ENCODE data around the gene TRIM66. TPM values are rescaled to one million over a fixed set of nuclear protein-coding genes. Genes with fewer than 3 reads are reported as not detected.

Gene TRIM66
- polyA plus RNA-seq, 5 donors: 7.9 to 12.2 (median 9.1) TPM

DNA sequence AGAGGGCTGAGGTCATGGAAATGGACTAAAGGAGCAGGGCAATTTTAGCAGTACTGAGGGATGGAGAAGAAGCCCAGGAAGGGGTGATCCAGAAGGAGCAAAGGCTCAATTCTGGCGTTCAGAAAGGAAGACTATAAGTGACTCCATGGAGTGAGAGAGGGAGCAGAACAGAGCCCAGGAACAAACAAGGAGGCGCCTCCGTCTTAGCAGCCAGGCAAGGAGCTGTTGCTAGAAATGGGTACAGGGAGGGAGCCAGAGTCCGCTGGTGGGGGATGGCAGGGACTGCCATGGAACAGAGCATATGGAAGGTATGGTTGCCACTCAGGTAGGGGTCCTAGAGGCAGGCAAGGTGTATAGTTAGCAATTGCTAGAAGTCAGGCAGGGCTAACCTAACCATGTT, 68.0 kb downstream of the TRIM66 start:
- no peak for DNase-seq

DNA sequence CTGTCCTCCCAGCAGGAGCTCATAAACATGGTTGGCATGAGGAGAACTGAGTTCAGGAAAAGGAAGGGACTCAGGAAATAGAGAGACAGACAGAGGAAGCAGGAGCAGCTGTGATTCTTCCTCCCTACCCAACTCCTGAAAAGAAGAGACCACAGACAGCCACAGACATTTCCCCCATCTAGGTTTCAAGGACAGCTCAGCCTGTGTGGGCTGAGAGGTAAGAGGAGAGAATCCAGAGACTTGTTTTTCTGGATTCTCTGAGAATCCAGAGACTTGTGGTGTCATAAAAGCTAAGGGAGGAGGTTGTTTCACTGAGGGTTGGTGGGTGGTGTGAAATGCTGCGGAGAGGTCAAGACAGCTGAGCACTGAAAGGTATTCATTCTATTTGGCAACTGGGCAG, 69.4 kb downstream of the TRIM66 start:
- no peak for DNase-seq

DNA sequence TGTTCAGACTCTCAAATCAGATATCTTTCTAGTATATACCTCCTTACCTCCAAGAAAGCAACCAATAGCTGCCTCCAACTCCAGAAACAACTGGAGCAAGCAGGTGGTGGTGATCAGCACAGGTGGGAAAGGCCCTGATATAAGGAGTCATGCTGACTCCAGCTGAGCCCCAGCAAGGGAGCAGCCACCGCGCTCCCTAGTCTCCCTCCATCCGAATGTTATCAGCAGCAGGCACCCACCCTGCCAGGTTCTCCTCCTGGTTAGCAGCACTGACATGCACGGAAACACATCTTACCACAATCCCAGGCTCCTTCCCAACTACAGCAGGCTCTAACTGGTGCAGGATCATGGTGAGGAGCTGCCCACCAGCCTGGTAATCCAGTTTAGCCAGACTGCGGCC, 69.9 kb downstream of the TRIM66 start:
- no peak for DNase-seq

DNA sequence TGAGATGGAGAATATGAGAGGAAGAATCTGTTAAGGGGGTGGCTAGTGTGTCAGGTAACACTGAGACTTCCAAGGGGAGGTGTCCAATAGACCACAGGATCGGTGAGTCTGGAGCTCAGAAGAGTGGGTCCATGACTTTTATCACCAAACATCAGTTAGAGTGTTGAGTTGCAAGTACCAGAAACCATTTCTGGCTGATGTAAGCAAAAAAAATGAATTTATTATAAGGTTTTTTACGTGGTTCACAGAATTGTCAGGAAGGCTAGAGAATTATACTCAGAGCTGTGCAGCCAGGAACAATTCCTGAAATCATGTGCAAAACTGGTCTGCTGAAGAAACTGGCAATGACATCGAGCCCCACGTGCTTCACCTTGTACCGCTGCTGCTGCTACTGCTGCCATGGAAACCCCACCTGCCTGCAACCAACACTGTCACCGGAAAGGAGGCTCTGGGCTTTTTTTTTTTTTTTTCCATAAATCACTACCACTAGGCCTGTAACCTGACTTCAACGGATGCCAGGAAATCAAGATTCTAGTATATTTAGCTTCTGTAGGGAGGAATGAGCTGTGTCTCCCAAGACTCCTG, 71.8 kb downstream of the TRIM66 start:
- DNase-seq: no peak

- no peak for DNase-seq
Observed at GRCh38 chr11:8608652-8609051, 73.8 kb downstream of the TRIM66 start.

DNA sequence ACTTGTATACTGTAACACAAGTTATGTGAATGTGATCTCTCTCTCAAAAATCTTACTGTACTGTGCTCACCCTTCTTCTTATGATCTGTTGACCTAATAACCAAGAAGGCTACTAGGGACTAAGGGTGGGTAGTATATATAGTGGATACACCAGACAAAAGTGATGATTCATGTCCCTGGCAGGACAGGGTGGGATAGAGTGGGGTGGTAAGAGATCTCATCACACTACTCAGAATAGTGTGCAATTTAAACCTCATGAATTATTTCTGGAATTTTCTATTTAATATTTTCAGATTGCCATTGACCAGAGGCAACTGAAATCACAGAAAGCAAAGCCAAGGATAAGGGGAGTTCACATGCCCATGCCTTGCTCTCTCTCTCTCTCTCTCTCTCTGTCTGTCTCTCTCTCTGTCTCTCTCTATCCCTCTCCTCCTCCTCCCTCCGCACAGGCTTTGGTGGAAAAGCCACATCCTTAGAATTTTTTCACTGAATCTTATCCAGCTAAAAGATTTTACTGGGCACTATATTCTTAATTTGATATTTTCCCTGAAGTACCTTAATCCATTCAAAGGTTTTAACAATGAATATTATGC, 76.4 kb downstream of the TRIM66 start:
- no peak for DNase-seq

- peak; percentile 41 to 64 for DNase-seq
Observed at GRCh38 chr11:8604078-8604723, 78.3 kb downstream of the TRIM66 start.

- no peak for DNase-seq
Observed at GRCh38 chr11:8603696-8604077, 78.8 kb downstream of the TRIM66 start.

DNA sequence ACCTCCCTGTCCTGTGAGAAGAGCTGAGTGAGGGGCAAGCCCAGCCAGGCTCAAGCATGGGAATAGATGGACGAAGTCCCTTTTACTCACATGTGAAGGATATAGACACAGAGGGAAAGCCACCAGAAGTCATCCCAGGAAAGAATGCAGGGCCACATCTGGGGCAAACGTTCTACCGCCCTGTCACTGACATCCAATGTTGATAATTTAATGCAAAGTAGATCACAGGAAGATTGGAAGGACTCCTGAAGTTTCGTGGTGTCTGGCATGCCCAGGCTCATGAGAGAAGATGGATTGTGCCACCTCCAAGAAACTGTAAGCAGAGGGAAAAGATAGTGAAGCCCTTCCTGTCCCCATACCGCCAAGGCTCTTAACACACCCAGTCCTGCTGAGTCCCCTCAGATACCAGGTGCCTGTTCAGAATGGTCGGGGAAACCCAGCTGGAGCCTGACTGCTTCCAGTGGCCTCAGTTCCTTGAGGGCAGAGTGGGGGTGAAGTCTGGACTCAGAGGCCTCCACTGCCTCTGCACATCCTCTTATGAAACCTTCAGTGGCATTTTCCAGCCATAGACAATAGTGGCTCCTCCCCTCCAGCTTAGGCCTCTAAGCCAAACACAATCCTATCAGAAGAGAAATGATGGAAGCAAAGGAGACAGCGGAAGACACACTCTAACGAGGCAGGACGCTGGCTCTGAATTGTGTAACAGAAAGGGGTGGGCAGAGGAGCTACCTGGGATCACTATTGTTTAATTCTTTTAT, 80.9 kb downstream of the TRIM66 start:
- DNase-seq: no peak

GRCh38 chr11:8598506-8598905, 84.0 kb downstream of the TRIM66 start:
- no peak for DNase-seq

DNA sequence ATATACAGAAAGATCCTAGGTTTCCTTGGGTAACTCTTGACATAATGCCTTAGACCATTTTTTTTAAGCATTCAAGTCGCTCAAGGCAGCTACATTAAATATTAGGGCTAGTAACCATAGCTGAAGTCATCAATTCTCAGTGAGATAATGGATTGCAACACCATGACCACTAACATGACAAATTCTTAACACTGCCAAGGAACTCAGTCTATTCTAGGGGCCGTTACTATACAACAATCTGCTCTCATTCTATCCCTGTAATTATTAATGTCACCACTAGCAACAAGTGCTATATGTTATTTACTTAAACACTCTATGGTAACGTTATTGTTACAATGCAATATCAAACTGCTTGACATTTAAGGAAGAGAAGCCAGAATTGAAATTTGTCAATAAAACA, 85.3 kb downstream of the TRIM66 start:
- peak in 1 of 2 donors; percentile 22 for DNase-seq

DNA sequence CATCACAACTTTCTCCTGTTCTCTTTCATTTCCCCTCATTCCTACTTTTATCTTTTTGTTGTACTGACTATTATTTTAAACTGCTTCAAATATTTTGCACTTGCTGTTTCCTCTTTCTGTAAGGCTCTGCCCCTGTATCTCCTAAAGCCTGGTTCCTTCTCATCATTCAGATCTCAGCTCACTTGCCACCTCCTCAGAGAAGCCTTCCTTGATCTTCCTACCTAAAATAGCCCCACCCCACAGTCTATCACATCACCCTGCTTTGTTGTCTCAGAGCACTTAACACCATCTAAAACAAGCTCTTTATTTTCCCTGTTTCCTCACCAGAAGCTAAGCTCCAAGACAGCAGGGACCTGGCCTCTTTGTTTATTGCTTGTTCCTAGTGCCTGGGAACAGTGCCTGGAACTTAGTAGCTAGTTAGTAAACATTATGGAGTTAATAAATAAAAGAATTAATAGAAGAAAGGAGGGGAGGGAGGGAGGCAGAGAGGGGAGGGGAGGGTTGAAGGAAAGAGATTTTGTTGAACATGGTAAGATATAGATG, 85.9 kb downstream of the TRIM66 start:
- no peak for DNase-seq

- peak; percentile 23 to 34 for DNase-seq
Observed at GRCh38 chr11:8593935-8594909, 88.2 kb downstream of the TRIM66 start, which contains the start of gene STK33. TSS of gene STK33 (minus strand) at chr11:8594228. CDS start at chr11:8474905, 119,323 bp downstream.

- no peak for DNase-seq
Observed at GRCh38 chr11:8593455-8593854, 89.0 kb downstream of the TRIM66 start.

DNA sequence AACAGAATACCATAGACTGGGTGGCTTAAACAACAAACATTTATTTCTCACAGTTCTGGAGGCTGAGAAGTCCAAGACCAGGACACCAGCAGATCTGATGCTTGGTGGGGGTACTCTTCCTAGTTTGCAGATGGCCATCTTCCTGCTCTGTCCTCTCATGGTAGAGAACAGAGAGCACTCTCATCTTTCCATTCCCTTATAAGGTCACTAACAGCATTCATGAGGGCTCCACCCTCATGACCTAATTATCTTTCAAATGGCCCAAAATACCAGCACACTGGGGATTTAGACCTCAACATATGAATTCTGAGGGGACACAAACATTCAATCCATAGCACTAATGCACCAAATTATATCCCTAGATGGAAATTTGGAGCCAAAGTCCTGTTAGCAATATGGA, 94.5 kb downstream of the TRIM66 start:
- no peak for DNase-seq

GRCh38 chr11:8586805-8587204, 95.7 kb downstream of the TRIM66 start:
- DNase-seq: no peak

GRCh38 chr11:8586184-8586583, 96.3 kb downstream of the TRIM66 start:
- no peak for DNase-seq

GRCh38 chr11:8584511-8584910, 98.0 kb downstream of the TRIM66 start:
- DNase-seq: no peak

GRCh38 chr11:8584082-8584481, 98.4 kb downstream of the TRIM66 start:
- DNase-seq: no peak

DNA sequence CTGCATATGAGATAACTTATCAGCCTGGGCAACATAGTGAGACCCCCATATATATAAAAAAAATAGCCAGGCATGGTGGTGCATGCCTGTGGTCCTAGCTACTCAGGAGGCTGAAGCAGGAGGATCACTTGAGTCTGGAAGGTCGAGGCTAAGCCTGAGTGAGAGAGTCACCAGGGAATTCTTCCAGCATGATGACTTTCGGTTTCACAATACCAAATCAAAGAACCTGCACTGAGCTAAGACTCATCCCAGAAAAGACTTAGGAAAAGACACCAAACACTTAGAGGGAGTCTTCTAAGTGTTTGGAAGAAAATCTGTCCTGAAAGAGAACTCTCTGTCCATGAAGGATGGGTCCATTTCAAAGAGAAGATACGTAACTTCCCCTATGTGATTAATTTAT, 101.2 kb downstream of the TRIM66 start:
- no peak for DNase-seq
